Measurements from ENCODE around the gene RNF13.

GRCh38 chr3:149816986-149817385 lies 4.0 kb downstream of the RNF13 start:
- TF ChIP-seq EZH2 (IDR thresholded peaks at IDR 0.05; ENCODE audit: borderline replicate concordance, low read length) (no peak), CTCF (conservative IDR thresholded peaks at IDR 0.05 in 1 of 2, IDR thresholded peaks at IDR 0.05 in 1 of 2; ENCODE audit: extremely low read depth in 1 of 2, insufficient read depth in 1 of 2, low read depth in 1 of 2, low read length in 2 of 2) (no peak)

All from mammary epithelial cell (primary cell).